SK-N-SH (cell line): ENCODE data around the gene ACAD10. TPM values are rescaled to one million over a fixed set of nuclear protein-coding genes. Genes with fewer than 3 reads are reported as not detected.
"Not testable (repeated sequence)": the region's sequence is repeated elsewhere in the genome, so short reads cannot be mapped to it uniquely, and the experiment has no call there.

Experiments used
- CTCF ChIA-PET: fragments of 300-600, 350-600 bp; formaldehyde crosslinking; extraction: SDS; loops from one replicate; lab custom pipeline; 2021; lab: Yijun Ruan, JAX
- POLR2A ChIA-PET: fragments of 350-600 bp; sonication (Branson Sonifier 250); formaldehyde crosslinking; extraction: SDS; loops from one replicate; lab custom pipeline; 2020; ENCODE audit warnings: antibody characterized with exemption, inconsistent platforms; lab: Yijun Ruan, JAX
- DNase-seq: peaks from one replicate; pipeline ENCODE4 v3.0.0; 2012
- H2AFZ ChIP-seq: fragments of 200-600 bp; sonication (generic); 2 replicates; pipeline ENCODE4 v1.8.1; 2016; ENCODE audit warnings: antibody characterized with exemption, mild to moderate bottlenecking, low read depth
- H3F3A ChIP-seq: fragments of 200-600 bp; sonication (generic); replicated peaks from 2 replicates; pipeline ENCODE3; 2016; ENCODE audit warnings: antibody characterized with exemption, mild to moderate bottlenecking; ENCODE audit not compliant: insufficient read depth
- H3K27ac ChIP-seq, 2 experiments: fragments of 200-500 bp in 1 of 2; fragments of 200-600 bp in 1 of 2; sonication (Bioruptor generic) in 1 of 2; sonication (generic), shearing (Covaris generic) in 1 of 2; 2 replicates each; pipeline versions ENCODE4 v1.5.1 to v1.6.1; 2014 to 2016; ENCODE audit warnings: low read depth in 2 of 2, inconsistent platforms in 1 of 2, low read length in 1 of 2, mild to moderate bottlenecking in 1 of 2, mixed read lengths in 1 of 2
- H3K27me3 ChIP-seq: fragments of 200-600 bp; sonication (generic), shearing (Covaris generic); 2 replicates; pipeline ENCODE4 v1.6.1; 2016; ENCODE audit warnings: mixed run types; ENCODE audit not compliant: insufficient read depth
- H3K36me3 ChIP-seq, 2 experiments: fragments of 200-500 bp in 1 of 2; fragments of 200-600 bp in 1 of 2; sonication (Bioruptor generic) in 1 of 2; sonication (generic) in 1 of 2; replicated peaks in 1 of 2; 2 replicates each; pipeline versions ENCODE3 to v1.5.1; 2014 to 2016; ENCODE audit warnings: low read length in 1 of 2, mild to moderate bottlenecking in 1 of 2; ENCODE audit not compliant: insufficient read depth in 2 of 2, control insufficient read depth in 1 of 2
- H3K4me1 ChIP-seq, 2 experiments: fragments of 200-500 bp in 1 of 2; fragments of 200-600 bp in 1 of 2; sonication (Bioruptor generic) in 1 of 2; sonication (generic), shearing (Covaris generic) in 1 of 2; 2 replicates each; pipeline versions ENCODE4 v1.5.1 to v1.6.1; 2014 to 2016; ENCODE audit warnings: low read depth in 1 of 2, low read length in 1 of 2, mixed run types in 1 of 2; ENCODE audit not compliant: insufficient read depth in 2 of 2, control insufficient read depth in 1 of 2
- H3K4me2 ChIP-seq: fragments of 200-600 bp; sonication (generic), shearing (Covaris generic); 2 replicates; pipeline ENCODE4 v1.6.1; 2017; ENCODE audit warnings: mixed run types
- H3K4me3 ChIP-seq, 2 experiments: fragments of 200-500 bp in 1 of 2; fragments of 200-600 bp in 1 of 2; sonication (Bioruptor generic) in 1 of 2; sonication (generic), shearing (Covaris generic) in 1 of 2; 2 replicates each; pipeline versions ENCODE4 v1.5.1 to v1.8.1; 2014 to 2016; ENCODE audit warnings: low read depth in 2 of 2, inconsistent platforms in 1 of 2, low read length in 1 of 2, mild to moderate bottlenecking in 1 of 2, mixed read lengths in 1 of 2, moderate library complexity in 1 of 2
- H3K79me2 ChIP-seq: fragments of 200-600 bp; sonication (generic); 2 replicates; pipeline ENCODE4 v1.8.1; 2017; ENCODE audit warnings: mild to moderate bottlenecking; ENCODE audit not compliant: insufficient read depth
- H3K9ac ChIP-seq: fragments of 200-600 bp; sonication (generic); 2 replicates; pipeline ENCODE4 v1.6.1; 2017; ENCODE audit warnings: mixed run types
- H3K9me2 ChIP-seq: fragments of 200-600 bp; sonication (generic); 2 replicates; pipeline ENCODE4 v1.6.1; 2017; ENCODE audit warnings: mixed run types
- H3K9me3 ChIP-seq: fragments of 200-600 bp; sonication (generic); 2 replicates; pipeline ENCODE4 v1.6.1; 2017; ENCODE audit warnings: mixed run types, mild to moderate bottlenecking, moderate library complexity
- H4K20me1 ChIP-seq: fragments of 200-600 bp; sonication (generic); 2 replicates; pipeline ENCODE4 v1.6.1; 2017; ENCODE audit warnings: mild to moderate bottlenecking, mixed run types; ENCODE audit not compliant: insufficient read depth
- CHD2 ChIP-seq: fragments of 150-350 bp; IDR thresholded peaks from 2 replicates; pipeline ENCODE4 v1.6.1; 2018; ENCODE audit warnings: low read length; ENCODE audit not compliant: partially characterized antibody
- ELF1 ChIP-seq: IDR thresholded peaks from 2 replicates; pipeline ENCODE4 v1.4.0; 2012
- EP300 ChIP-seq, 2 experiments: IDR thresholded peaks; 2 replicates each; pipeline versions ENCODE4 v1.4.0 to v1.6.1; 2012; ENCODE audit warnings: borderline replicate concordance in 1 of 2, low read depth in 1 of 2, low read length in 1 of 2
- FOXJ3 ChIP-seq: sonication (generic); formaldehyde crosslinking; IDR thresholded peaks from 2 replicates; pipeline ENCODE4 v1.5.1; 2020; ENCODE audit warnings: mild to moderate bottlenecking, missing genetic modification reagents
- GABPA ChIP-seq: IDR thresholded peaks from 2 replicates; pipeline ENCODE4 v1.4.0; 2012; ENCODE audit warnings: low read depth, mild to moderate bottlenecking
- NFIC ChIP-seq: IDR thresholded peaks from 2 replicates; pipeline ENCODE4 v1.4.0; 2012; ENCODE audit warnings: borderline replicate concordance
- RAD21 ChIP-seq: IDR thresholded peaks from 2 replicates; pipeline ENCODE4 v1.6.1; 2012; ENCODE audit warnings: mild to moderate bottlenecking, low read length
- SIN3A ChIP-seq: IDR thresholded peaks from 2 replicates; pipeline ENCODE4 v1.6.1; 2012; ENCODE audit warnings: low read depth, mild to moderate bottlenecking, low read length, moderate library complexity, borderline replicate concordance
- TCF12 ChIP-seq: IDR thresholded peaks from 2 replicates; pipeline ENCODE4 v1.4.0; 2012
- YY1 ChIP-seq: IDR thresholded peaks from 2 replicates; pipeline ENCODE4 v1.4.0; 2012; ENCODE audit warnings: low read depth, mild to moderate bottlenecking
- WGBS: methylation state at CpG from one replicate; pipeline ENCODE4 v1.1.6; 2017; ENCODE audit warnings: low lambda C conversion rate; 5-methylcytosine and 5-hydroxymethylcytosine counted together
- polyA plus RNA-seq, 3 experiments: library from polyadenylated mRNA; depleted of rRNA; stranded (reverse); fragments of >200 nt; gene quantifications; 2 replicates each; pipeline ENCODE4 v1.2.3, GENCODE V29; 2012
- TF ChIP-seq, protein P1 (sequence below): IDR thresholded peaks from 2 replicates; pipeline ENCODE4; 2012
- TF ChIP-seq, protein P2 (sequence below): IDR thresholded peaks from 2 replicates; pipeline ENCODE4 v1.4.0; 2012; ENCODE audit warnings: low read depth, borderline replicate concordance
- TF ChIP-seq, protein P3 (sequence below): fragments of 150-350 bp; IDR thresholded peaks from 2 replicates; pipeline ENCODE4 v1.6.1; 2017; ENCODE audit warnings: antibody characterized with exemption, low read length, low read depth, borderline replicate concordance

ACAD10 gene
- polyA plus RNA-seq, 1 of the 3 experiments (the other 2 are of a cell fraction) = 24.6 TPM

DNA sequence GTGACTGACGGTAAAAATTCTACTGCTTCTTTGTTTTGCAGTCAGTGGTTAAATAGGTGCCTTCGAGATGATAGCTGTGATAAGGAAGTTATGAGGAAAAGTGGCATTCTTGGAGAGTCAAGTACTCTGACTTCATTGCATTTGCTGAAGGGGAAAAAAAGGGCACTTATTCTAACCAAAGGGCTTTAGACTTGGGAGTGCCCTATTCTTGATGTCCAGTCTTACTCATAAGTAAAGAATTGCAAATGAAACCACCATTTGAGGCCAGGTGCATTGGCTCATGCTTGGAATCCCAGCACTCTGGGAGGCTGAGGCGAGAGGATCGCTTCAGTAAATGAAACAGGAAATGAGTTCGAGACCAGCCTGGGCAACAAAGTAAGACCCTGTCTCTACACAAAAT lies 40.4 kb upstream of the ACAD10 start:
- DNase-seq = no peak
- Histone ChIP-seq H3K36me3 (peaks cover 29 to 57% of the 10 kb centered on the region in 2 experiments), H3K4me2 (no peak overlapping the region), H3K79me2 (0 out of 2 replicates have a peak, but pooled peaks cover 3% of the 10 kb centered on the region), H4K20me1 (no peaks in the 10 kb centered on the region), H3K27ac (no peak overlapping the region), H2AFZ (no peak overlapping the region), H3K4me1 (no peaks in the 10 kb centered on the region), H3K9ac (no peak overlapping the region), H3K4me3 (no peak overlapping the region), H3F3A (no peaks in the 10 kb centered on the region), H3K9me2 (no peaks in the 10 kb centered on the region), H3K27me3 (no peaks in the 10 kb centered on the region), H3K9me3 (no peaks in the 10 kb centered on the region)
- ChIA-PET CTCF (interaction anchor here (1.7 kb wide), 1 partner anchor 9 kb away, joined by 4 read pairs; no protein-coding TSS in a partner anchor), POLR2A (no interaction called here)
- TF ChIP-seq TCF12 (peak; percentile 22; the same call in 1 of the 2 replicates), SIN3A (no peak)
- WGBS = 86% methylated on average over 5 of the region's 5 CpGs

DNA sequence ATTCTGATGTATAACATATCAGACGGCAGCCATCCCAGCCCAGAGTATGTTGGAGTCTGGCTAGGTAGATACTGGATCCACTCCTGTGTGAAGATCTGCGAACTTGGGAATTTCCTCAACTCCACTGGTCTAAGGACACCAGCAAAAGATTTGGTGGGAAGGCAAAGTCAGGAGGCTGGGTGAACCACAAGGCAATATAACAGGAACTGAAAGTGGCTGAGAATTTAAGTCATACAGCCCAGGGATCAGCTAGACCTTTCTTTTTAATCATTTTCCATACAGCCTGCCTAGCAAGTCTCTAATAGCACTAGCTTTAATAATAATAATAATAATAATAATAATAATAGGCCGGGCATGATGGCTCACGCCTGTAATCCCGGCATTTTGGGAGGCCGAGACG lies 34.9 kb upstream of the ACAD10 start:
- Histone ChIP-seq H3K9me3 (no peaks in the 10 kb centered on the region), H3K27me3 (no peaks in the 10 kb centered on the region), H4K20me1 (no peaks in the 10 kb centered on the region), H3F3A (no peaks in the 10 kb centered on the region), H3K27ac (no peak overlapping the region), H2AFZ (no peak overlapping the region), H3K4me1 (no peaks in the 10 kb centered on the region), H3K4me2 (no peak overlapping the region), H3K79me2 (0 out of 2 replicates have a peak, but pooled peaks cover 3% of the 10 kb centered on the region), H3K4me3 (no peak overlapping the region), H3K9me2 (no peaks in the 10 kb centered on the region), H3K36me3 (peaks cover 36 to 58% of the 10 kb centered on the region in 2 experiments), H3K9ac (no peak overlapping the region)
- POLR2A ChIA-PET = no interaction called here
- no peak for DNase-seq
- TF ChIP-seq GABPA (no peak), RAD21 (no peak), EP300 (IDR thresholded peaks at IDR 0.05; ENCODE audit: borderline replicate concordance in 1 of 2, low read depth in 1 of 2, low read length in 1 of 2) (no peak)
- CTCF ChIA-PET = interaction anchor here (1.5 kb wide), 1 partner anchor 254 kb away, joined by 4 read pairs; no protein-coding TSS in a partner anchor
- 97% methylated on average over 7 of the region's 7 CpGs for WGBS

DNA sequence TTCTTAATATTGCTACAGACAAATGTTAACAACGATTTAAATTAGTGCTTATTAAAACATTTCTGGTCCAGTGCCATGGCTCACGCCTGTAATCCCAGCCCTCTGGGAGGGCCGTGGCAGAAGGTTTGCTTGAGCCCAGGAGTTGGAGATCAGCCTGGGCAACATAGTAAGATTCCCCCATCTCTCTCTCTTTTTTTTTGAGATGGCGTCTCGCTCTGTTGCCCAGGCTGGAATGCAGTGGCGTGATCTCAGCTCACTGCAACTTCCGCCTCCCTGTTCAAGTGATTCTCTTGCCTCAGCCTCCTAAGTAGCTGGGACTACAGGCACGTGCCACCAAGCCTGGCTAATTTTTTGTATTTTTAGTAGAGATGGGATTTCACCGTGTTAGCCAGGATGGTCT lies 33.3 kb upstream of the ACAD10 start:
- H3K4me1 ChIP-seq, H3K79me2 ChIP-seq, H3K9me3 ChIP-seq, H3F3A ChIP-seq, H3K9ac ChIP-seq, H3K27ac ChIP-seq, H3K9me2 ChIP-seq, H4K20me1 ChIP-seq, H3K4me3 ChIP-seq, POLR2A ChIA-PET, DNase-seq, H3K4me2 ChIP-seq, H3K27me3 ChIP-seq, H2AFZ ChIP-seq: not testable (repeated sequence)
- 91% methylated on average over 9 of the region's 9 CpGs for WGBS
- CTCF ChIA-PET = interaction anchor here (1.3 kb wide), 1 partner anchor 21 kb away, joined by 4 read pairs; no protein-coding TSS in a partner anchor
- peaks cover 43 to 55% of the 10 kb centered on the region in 2 experiments for H3K36me3 ChIP-seq

DNA sequence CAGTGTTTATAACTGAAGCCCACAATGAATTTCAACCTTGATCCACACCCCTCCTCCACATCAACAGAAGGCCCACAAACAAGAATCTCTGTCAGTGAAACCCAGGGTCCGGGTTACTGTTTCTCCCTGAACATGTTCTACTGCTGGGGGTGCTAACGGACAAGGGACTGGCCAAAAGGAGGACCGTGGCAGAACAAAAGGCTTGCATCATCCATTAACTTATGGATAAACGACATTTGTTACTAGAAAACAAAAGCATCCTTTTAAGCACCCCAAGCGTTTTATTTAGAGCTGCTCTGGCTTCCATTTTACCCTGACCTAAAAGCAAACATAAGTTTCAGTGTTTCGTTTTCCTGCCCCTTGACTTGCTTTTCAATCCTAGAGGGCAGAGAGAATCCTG lies 32.3 kb upstream of the ACAD10 start:
- no peak overlapping the region for H3K4me3 ChIP-seq
- no peaks in the 10 kb centered on the region for H3K4me1 ChIP-seq
- H3K9ac ChIP-seq = no peak overlapping the region
- ChIA-PET CTCF (interaction anchor here (1.1 to 1.3 kb wide), 2 partner anchors 15 to 20 kb away, joined by 3 to 4 read pairs; no protein-coding TSS in a partner anchor), POLR2A (no interaction called here)
- no peaks in the 10 kb centered on the region for H3K9me2 ChIP-seq
- 92% methylated on average over 6 of the region's 6 CpGs for WGBS
- H2AFZ ChIP-seq = no peak overlapping the region
- DNase-seq = no peak
- no peak overlapping the region for H3K4me2 ChIP-seq
- no peaks in the 10 kb centered on the region for H3K9me3 ChIP-seq
- no peaks in the 10 kb centered on the region for H4K20me1 ChIP-seq
- H3K27me3 ChIP-seq = no peaks in the 10 kb centered on the region
- peaks cover 45 to 58% of the 10 kb centered on the region in 2 experiments for H3K36me3 ChIP-seq
- no peaks in the 10 kb centered on the region for H3K79me2 ChIP-seq
- H3K27ac ChIP-seq = no peak overlapping the region
- H3F3A ChIP-seq = no peaks in the 10 kb centered on the region
- TF ChIP-seq ELF1 (no peak), TCF12 (no peak), NFIC (no peak), FOXJ3 (no peak), YY1 (no peak), CHD2 (no peak)
- TF ChIP-seq, protein P1, sequence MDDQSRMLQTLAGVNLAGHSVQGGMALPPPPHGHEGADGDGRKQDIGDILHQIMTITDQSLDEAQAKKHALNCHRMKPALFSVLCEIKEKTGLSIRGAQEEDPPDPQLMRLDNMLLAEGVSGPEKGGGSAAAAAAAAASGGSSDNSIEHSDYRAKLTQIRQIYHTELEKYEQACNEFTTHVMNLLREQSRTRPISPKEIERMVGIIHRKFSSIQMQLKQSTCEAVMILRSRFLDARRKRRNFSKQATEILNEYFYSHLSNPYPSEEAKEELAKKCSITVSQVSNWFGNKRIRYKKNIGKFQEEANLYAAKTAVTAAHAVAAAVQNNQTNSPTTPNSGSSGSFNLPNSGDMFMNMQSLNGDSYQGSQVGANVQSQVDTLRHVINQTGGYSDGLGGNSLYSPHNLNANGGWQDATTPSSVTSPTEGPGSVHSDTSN = no peak
- TF ChIP-seq, protein P2, sequence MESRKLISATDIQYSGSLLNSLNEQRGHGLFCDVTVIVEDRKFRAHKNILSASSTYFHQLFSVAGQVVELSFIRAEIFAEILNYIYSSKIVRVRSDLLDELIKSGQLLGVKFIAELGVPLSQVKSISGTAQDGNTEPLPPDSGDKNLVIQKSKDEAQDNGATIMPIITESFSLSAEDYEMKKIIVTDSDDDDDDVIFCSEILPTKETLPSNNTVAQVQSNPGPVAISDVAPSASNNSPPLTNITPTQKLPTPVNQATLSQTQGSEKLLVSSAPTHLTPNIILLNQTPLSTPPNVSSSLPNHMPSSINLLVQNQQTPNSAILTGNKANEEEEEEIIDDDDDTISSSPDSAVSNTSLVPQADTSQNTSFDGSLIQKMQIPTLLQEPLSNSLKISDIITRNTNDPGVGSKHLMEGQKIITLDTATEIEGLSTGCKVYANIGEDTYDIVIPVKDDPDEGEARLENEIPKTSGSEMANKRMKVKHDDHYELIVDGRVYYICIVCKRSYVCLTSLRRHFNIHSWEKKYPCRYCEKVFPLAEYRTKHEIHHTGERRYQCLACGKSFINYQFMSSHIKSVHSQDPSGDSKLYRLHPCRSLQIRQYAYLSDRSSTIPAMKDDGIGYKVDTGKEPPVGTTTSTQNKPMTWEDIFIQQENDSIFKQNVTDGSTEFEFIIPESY = no peak
- TF ChIP-seq, protein P3, sequence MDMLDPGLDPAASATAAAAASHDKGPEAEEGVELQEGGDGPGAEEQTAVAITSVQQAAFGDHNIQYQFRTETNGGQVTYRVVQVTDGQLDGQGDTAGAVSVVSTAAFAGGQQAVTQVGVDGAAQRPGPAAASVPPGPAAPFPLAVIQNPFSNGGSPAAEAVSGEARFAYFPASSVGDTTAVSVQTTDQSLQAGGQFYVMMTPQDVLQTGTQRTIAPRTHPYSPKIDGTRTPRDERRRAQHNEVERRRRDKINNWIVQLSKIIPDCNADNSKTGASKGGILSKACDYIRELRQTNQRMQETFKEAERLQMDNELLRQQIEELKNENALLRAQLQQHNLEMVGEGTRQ = no peak
